ENCODE data around the gene SLC25A38. TPM values are rescaled to one million over a fixed set of nuclear protein-coding genes. Genes with fewer than 3 reads are reported as not detected.

Gene SLC25A38
- total RNA-seq, 1 donor from 2014 or later: 30.8 TPM

- TF ChIP-seq, protein P1, sequence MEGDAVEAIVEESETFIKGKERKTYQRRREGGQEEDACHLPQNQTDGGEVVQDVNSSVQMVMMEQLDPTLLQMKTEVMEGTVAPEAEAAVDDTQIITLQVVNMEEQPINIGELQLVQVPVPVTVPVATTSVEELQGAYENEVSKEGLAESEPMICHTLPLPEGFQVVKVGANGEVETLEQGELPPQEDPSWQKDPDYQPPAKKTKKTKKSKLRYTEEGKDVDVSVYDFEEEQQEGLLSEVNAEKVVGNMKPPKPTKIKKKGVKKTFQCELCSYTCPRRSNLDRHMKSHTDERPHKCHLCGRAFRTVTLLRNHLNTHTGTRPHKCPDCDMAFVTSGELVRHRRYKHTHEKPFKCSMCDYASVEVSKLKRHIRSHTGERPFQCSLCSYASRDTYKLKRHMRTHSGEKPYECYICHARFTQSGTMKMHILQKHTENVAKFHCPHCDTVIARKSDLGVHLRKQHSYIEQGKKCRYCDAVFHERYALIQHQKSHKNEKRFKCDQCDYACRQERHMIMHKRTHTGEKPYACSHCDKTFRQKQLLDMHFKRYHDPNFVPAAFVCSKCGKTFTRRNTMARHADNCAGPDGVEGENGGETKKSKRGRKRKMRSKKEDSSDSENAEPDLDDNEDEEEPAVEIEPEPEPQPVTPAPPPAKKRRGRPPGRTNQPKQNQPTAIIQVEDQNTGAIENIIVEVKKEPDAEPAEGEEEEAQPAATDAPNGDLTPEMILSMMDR (IDR thresholded peaks at IDR 0.05; ENCODE audit: insufficient read depth, low read length, poor library complexity, severe bottlenecking): no peak
Observed at GRCh38 chr3:39405687-39406367, 22.7 kb downstream of the SLC25A38 start.

GRCh38 chr3:39406368-39407258 is 23.4 kb downstream of the SLC25A38 start, which contains the start of gene RPSA:
TSS of gene RPSA (plus strand) at chr3:39406720. CDS start at chr3:39407654, 934 bp downstream.
- H3K4me3 ChIP-seq (ENCODE audit: low read depth, low read length): peak within 1 kb of the TSS; percentile 69
- peaks cover 2% of the 10 kb centered on the region for H3K36me3 ChIP-seq (ENCODE audit: control insufficient read depth, insufficient read depth, low read length)
- TF ChIP-seq, protein P1 (IDR thresholded peaks at IDR 0.05; ENCODE audit: insufficient read depth, low read length, poor library complexity, severe bottlenecking): peak; percentile 36
- H3K27me3 ChIP-seq (ENCODE audit: control insufficient read depth, insufficient read depth, low read length): no peaks in the 10 kb centered on the region
- DNase-seq (ENCODE audit: low read depth): peak; percentile 85

More at GRCh38 chr3:39405687-39406367, 22.7 kb downstream of the SLC25A38 start:
- Histone ChIP-seq H3K36me3 (ENCODE audit: control insufficient read depth, insufficient read depth, low read length) (no peaks in the 10 kb centered on the region), H3K27me3 (ENCODE audit: control insufficient read depth, insufficient read depth, low read length) (no peaks in the 10 kb centered on the region), H3K4me3 (ENCODE audit: low read depth, low read length) (peak overlapping the region; percentile 69)
- DNase-seq (ENCODE audit: low read depth): no peak

DNA sequence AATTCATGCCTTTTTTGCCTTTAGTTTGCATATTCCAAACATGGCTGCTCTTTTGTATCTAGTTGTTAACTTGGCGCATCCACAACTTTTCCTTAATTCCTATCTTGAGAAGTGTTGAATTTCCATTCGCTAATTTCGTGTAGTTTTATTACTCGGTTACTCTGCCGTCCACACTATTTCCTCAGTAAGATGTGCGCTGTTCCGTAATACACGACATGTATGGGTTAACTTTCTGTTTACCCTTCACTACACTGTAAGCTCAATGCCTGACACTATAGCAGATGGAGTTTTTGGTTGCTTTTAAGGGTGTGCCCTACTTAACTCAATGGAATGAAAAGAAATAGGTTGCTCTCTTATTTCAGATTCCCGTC is 24.1 kb downstream of the SLC25A38 start:
- DNase-seq (ENCODE audit: low read depth): no peak
- TF ChIP-seq, protein P1 (IDR thresholded peaks at IDR 0.05; ENCODE audit: insufficient read depth, low read length, poor library complexity, severe bottlenecking): no peak
- H3K27me3 ChIP-seq (ENCODE audit: control insufficient read depth, insufficient read depth, low read length): no peaks in the 10 kb centered on the region
- H3K4me3 ChIP-seq (ENCODE audit: low read depth, low read length): peak overlapping the region; percentile 69
- peaks cover 2% of the 10 kb centered on the region for H3K36me3 ChIP-seq (ENCODE audit: control insufficient read depth, insufficient read depth, low read length)

DNA sequence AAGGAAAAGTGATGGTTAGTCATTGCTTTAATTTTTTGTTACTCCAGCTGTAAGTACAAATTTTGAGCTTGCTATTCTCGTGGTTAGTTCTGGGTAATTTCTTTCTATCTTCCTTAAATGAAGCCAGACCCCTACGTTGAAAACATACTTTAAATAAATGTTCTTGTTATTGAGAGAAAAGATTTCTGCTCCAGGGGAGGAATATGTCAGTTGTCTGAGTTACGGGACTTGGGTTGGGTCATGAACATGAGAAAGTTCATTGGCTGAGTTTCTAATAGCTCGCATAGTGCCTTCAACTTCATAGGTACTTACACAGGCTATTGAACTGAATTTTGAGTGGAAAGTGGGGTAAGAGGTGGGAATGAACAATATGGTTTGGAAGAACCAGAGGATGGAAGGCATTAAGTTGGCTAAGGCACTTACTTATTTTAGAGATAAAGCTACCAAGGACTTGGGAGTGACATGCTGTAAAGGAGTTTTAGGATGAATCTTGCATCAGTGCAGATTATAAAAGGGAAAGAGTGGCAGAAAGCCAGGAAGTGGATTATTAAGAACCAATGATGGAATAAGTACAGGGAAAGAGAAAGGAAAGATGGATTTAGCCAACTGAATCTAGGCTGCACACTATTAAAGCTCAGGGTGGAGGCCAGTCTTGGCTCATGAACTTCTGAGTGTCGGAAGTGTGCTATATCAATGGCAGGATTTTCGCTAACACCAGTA is 24.8 kb downstream of the SLC25A38 start:
- peak overlapping the region; percentile 69 for H3K4me3 ChIP-seq (ENCODE audit: low read depth, low read length)
- no peaks in the 10 kb centered on the region for H3K27me3 ChIP-seq (ENCODE audit: control insufficient read depth, insufficient read depth, low read length)
- TF ChIP-seq, protein P1 (IDR thresholded peaks at IDR 0.05; ENCODE audit: insufficient read depth, low read length, poor library complexity, severe bottlenecking): no peak
- peaks cover 2% of the 10 kb centered on the region for H3K36me3 ChIP-seq (ENCODE audit: control insufficient read depth, insufficient read depth, low read length)
- no peak for DNase-seq (ENCODE audit: low read depth)

DNA sequence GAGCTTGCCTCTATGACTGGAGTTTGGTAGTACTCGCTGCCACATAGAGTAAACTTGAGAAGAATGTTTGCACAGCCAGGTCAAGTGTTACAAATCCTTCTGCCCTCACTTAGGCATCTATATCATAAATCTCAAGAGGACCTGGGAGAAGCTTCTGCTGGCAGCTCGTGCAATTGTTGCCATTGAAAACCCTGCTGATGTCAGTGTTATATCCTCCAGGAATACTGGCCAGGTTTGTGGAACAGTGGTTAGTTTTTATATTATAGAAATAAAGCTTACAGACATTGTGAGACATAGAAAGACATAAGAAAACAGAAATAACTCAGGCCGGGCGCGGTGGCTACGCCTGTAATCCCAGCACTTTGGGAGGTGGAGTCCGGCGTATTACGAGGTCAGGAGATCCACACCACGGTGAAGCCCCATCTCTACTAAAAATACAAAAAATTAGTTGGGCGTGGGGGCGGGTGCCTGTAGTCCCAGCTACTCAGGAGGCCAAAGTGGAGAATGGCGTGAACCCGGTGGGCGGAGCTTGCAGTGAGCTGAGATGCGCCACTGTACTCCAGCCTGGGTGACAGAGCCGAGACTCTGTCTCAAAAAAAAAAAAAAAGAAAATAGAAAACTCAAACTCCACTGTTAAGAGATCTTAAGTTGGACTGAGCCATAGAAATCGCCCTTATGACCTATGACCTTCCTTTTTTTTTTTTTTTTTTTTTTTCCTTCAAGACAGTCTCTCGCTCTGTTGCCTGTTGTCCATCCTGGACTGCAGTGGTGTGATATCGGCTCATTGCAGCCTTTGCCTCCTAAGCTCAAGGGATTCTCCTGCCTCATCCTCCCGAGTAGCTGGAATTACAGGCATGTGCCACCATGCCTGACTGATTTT is 25.6 kb downstream of the SLC25A38 start:
- Histone ChIP-seq H3K4me3 (ENCODE audit: low read depth, low read length) (no peak overlapping the region), H3K27me3 (ENCODE audit: control insufficient read depth, insufficient read depth, low read length) (no peaks in the 10 kb centered on the region), H3K36me3 (ENCODE audit: control insufficient read depth, insufficient read depth, low read length) (peaks cover 3% of the 10 kb centered on the region)
- TF ChIP-seq, protein P1 (IDR thresholded peaks at IDR 0.05; ENCODE audit: insufficient read depth, low read length, poor library complexity, severe bottlenecking): no peak
- DNase-seq (ENCODE audit: low read depth): no peak
